Large intestine (tissue), 12 donors: ENCODE results near the gene STING1. TPM values are rescaled to one million over a fixed set of nuclear protein-coding genes. Genes with fewer than 3 reads are reported as not detected.
"Not testable (repeated sequence)": the region's sequence is repeated elsewhere in the genome, so short reads cannot be mapped to it uniquely, and the experiment has no call there.

Experiments
- DNase-seq, 2 donors: peaks; one replicate each; pipeline versions ENCODE4 v3.0.0 to v3.0.0-alpha.2; 2013
- H3K27ac ChIP-seq: one replicate; pipeline ENCODE4 v1.5.1; 2013; ENCODE audit warnings: low read length
- H3K27me3 ChIP-seq: 2 replicates; pipeline ENCODE4 v1.6.1; 2013; ENCODE audit warnings: low read length; ENCODE audit not compliant: control insufficient read depth, insufficient read depth
- H3K36me3 ChIP-seq: 2 replicates; pipeline ENCODE4 v1.6.1; 2013; ENCODE audit warnings: low read length; ENCODE audit not compliant: control insufficient read depth, insufficient read depth
- H3K4me1 ChIP-seq: one replicate; pipeline ENCODE4 v1.6.1; 2013; ENCODE audit warnings: low read length; ENCODE audit not compliant: control insufficient read depth, insufficient read depth
- H3K4me3 ChIP-seq: one replicate; pipeline ENCODE4 v1.5.1; 2013; ENCODE audit warnings: low read length
- H3K9me3 ChIP-seq: one replicate; pipeline ENCODE4 v1.6.1; 2013; ENCODE audit warnings: mild to moderate bottlenecking, low read depth, low read length, moderate library complexity; ENCODE audit not compliant: control insufficient read depth
- WGBS: methylation state at CpG from one replicate; pipeline ENCODE4 v1.1.5; 2013; ENCODE audit warnings: low lambda C conversion rate; ENCODE audit not compliant: insufficient coverage; 5-methylcytosine and 5-hydroxymethylcytosine counted together
- long read RNA-seq, 11 donors: transcript quantifications; one replicate each; lab custom pipeline, GENCODE V29; 2026
- polyA plus RNA-seq: library from polyadenylated mRNA; unstranded; fragments of 120-200 nt; gene quantifications from one replicate; pipeline ENCODE4 v1.2.1, GENCODE V29; 2013

The STING1 gene
- 19.6 TPM for polyA plus RNA-seq
- long read RNA-seq, donor 1: 0 reads
- long read RNA-seq, donor 2, partial matches to known transcripts: 0 of 3 reads
- long read RNA-seq, donor 2, other reads (novel, unspliced or antisense): 0 of 3 reads
- long read RNA-seq, donor 3, partial matches to known transcripts: 0 of 6 reads
- long read RNA-seq, donor 3, other reads (novel, unspliced or antisense): 0 of 6 reads
- long read RNA-seq, donor 4: 0 reads
- long read RNA-seq, donor 5, partial matches to known transcripts: 0 of 3 reads
- long read RNA-seq, donor 5, other reads (novel, unspliced or antisense): 0 of 3 reads
- long read RNA-seq, donor 6, partial matches to known transcripts: 0 of 2 reads
- long read RNA-seq, donor 6, other reads (novel, unspliced or antisense): 0 of 2 reads
- long read RNA-seq, donor 7, partial matches to known transcripts: 0 of 1 reads
- long read RNA-seq, donor 7, other reads (novel, unspliced or antisense): 0 of 1 reads
- long read RNA-seq, donor 8, partial matches to known transcripts: 0 of 4 reads
- long read RNA-seq, donor 8, other reads (novel, unspliced or antisense): 0 of 4 reads
- long read RNA-seq, donor 9: 0 reads
- long read RNA-seq, donor 10, partial matches to known transcripts: 0 of 2 reads
- long read RNA-seq, donor 10, other reads (novel, unspliced or antisense): 0 of 2 reads
- long read RNA-seq, donor 11, partial matches to known transcripts: 0 of 1 reads
- long read RNA-seq, donor 11, other reads (novel, unspliced or antisense): 0 of 1 reads

DNA sequence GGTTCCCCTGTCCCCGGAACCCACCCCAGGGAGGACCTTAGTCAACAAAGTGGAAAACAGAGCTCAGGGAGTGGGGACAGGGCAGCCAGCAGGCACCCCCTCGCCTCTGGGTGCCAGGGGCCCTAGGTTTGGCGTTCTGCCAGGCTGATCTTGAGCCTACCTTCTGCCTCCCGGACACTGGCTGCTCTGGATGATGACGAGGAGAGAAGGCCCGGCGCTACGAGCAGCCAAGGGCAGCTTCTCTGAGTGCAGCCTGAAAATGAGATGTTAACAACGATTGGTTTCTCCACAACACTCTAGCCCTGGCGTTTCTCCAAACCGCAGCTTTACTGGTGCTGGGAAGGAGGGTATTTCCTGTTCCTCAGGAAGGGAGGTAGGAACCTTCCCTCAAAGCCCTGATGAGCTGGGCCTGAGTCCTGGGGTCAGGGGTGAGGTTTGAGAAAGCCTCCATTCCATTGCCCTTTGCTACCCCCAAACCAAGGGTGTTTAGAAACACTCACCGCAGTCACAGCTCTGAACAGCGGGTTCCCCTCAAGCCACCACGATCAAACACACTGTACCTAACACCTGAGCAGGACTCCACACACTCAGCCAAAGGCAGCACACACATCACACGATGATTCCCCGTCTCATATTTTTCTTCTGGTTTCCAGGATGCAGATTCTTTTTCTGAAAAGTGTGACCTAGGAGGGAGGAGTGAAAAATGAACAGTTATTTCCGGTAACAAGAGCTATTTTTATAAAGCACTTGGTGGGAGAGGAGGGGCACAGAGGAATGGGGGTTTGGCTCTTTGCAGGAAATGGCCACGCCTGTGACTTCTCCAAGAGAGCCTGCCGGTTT, at the start of gene STING1:
Gene STING1, minus strand, starts transcription at position 709 of the 840 bp plus-strand sequence. CDS start 1,054 bp downstream, outside the sequence.
- Histone ChIP-seq H3K27me3 (no peaks in the 10 kb centered on the region), H3K4me1 (peaks cover 3% of the 10 kb centered on the region), H3K27ac (peak within 1 kb of the TSS; percentile 83), H3K9me3 (no peaks in the 10 kb centered on the region), H3K4me3 (peak within 1 kb of the TSS; percentile 35), H3K36me3 (peaks cover 2% of the 10 kb centered on the region)
- DNase-seq: peak; percentile 66 to 71
- 45% methylated on average over 2 of the region's 19 CpGs for WGBS

DNA sequence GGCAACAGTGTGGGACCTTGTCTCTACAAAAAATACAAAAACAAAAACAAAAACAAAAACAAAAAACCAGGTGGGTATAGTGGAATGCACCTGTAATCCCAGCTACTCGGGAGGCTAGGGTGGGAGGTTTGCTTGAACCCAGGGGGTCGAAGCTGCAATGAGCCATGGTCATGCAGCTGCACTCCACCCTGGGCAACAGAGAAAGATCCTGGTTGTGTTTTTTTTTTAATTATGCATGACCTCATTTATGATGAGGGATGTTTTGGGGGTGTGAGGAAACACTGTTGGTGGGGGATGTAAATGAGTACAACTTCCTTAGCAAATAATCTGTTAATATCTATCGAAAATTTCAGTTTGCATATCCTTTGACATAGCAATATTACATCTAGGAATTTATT, 49.2 kb upstream of the STING1 start:
- no CpG with 5 or more reads among the region's 3 CpGs for WGBS
- Histone ChIP-seq H3K27me3 (no peaks in the 10 kb centered on the region), H3K9me3 (no peaks in the 10 kb centered on the region), H3K27ac (no peak overlapping the region), H3K4me1 (no peaks in the 10 kb centered on the region), H3K36me3 (no peaks in the 10 kb centered on the region), H3K4me3 (no peak overlapping the region)
- no peak for DNase-seq

DNA sequence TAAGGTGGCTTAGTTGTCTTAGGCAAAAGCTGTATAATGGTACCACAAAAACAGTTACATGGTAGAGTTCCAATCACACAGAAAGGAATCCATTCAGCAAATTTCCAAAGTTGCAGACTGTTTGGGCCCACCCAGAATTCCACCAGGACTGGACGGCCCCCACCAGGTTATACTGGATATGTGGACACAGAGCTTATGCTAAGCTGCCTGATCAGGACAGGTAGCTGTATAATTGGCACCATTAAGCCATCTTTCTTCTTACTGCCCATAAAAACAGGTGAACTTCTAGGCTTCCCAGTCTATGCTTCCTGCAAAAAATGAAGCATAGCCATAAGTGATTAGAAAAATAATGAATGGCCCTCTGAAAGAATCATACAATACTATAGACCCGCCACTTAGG, 47.5 kb upstream of the STING1 start:
- not testable (repeated sequence) for DNase-seq, H3K27me3 ChIP-seq, H3K4me1 ChIP-seq, H3K36me3 ChIP-seq, H3K9me3 ChIP-seq, H3K27ac ChIP-seq, H3K4me3 ChIP-seq
- WGBS: no CpG with 5 or more reads among the region's 2 CpGs

DNA sequence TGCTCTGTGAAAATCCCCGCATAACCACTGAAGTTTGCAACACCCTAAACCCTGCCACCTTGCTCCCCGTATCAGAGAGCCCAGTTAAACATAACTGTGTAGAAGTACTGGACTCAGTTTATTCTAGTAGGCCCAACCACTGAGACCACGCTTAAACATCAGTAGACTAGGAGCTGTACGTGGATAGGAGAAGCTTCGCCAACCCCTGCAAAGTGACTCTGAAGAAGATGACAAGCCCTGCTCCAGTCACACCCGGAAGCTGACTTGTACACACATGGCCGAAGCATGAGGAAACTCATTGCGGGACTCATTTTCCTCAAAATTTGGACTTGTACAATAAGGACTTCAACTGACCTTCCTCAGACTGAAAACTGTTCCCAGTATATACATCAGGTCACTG, 46.1 kb upstream of the STING1 start:
- H3K4me1 ChIP-seq, DNase-seq, H3K27me3 ChIP-seq, H3K4me3 ChIP-seq, H3K9me3 ChIP-seq, H3K36me3 ChIP-seq, H3K27ac ChIP-seq: not testable (repeated sequence)
- no CpG with 5 or more reads among the region's 8 CpGs for WGBS

DNA sequence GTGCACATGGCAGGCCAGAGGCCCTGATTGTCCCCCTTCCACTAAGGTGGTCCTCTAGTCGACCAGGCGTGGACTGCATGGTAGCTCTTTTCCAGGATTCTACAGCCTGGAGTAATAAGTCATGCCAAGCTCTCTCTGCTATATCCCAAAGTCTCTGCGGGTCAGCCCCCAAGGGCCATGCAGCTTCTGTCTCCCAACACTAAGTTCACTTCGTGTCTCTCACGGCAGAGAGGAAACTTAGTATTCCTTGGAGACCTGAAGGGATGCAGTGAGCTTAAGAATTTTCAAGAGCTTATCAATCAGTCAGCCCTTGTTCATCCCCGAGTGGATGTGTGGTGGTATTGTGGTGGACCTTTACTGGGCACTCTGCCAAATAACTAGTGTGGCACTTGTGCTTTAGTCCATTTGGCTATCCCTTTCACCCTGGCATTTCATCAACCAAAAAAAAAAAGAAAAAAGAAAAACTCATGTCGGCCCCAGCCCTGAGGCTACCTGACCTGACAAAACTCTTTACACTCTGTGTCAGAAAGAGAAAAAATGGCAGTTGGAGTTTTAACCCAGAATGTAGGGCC, 45.4 kb upstream of the STING1 start:
- DNase-seq, H3K27ac ChIP-seq, H3K9me3 ChIP-seq, H3K36me3 ChIP-seq, H3K4me1 ChIP-seq, H3K27me3 ChIP-seq, H3K4me3 ChIP-seq: not testable (repeated sequence)
- 60% methylated on average over 2 of the region's 7 CpGs for WGBS

DNA sequence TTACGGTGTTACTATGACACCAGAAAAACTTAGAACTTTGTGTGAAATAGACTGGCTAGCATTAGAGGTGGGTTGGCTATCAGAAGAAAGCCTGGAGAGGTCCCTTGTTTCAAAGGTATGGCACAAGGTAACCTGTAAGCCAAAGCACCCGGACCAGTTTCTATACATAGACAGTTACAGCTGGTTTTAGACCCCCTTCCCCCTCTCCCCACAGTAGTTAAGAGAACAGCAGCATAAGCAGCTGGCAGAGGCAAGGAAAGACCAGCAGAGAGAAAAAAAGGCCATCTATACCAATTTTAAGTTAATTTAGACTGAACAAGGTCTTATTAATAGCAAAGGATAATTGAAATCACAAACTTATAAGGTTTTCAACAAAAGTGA, 44.5 kb upstream of the STING1 start:
- H3K9me3 ChIP-seq, H3K4me1 ChIP-seq, H3K27me3 ChIP-seq, H3K36me3 ChIP-seq, H3K27ac ChIP-seq, H3K4me3 ChIP-seq, DNase-seq: not testable (repeated sequence)
- WGBS: no CpG with 5 or more reads among the region's 2 CpGs

DNA sequence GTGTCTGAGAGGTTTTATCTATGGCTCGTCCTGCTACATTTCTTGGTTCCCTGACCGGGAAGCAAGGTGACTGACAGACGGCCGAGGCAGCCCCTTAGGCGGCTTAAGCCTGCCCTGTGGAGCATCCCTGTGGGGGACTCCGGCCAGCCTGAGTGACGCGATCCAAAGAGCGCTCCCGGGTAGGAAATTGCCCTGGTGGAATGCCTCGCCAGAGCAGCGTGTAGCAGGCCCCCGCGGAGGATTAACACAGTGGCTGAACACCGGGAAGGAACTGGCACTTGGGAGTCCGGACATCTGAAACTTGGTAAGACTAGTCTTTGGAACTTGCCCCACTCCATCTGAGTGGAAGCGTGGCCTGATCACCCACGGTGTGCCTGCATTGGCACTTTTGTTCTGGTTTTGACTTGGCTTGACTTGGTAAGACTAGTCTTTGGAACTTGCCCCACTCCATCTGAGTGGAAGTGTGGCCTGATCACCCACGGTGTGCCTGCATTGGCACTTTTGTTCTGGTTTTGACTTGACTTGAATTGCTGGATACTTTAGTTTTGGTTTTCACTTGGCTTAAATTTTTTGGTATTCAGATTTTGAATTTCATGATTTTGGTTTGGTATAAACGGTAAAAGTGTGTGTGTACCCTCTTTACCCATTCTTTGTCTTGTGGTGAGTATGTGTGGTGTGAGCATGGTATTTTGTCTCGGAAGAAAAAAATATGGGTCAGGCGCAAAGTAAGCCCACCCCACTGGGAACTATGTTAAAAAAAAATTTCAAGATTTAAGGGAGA, 43.9 kb upstream of the STING1 start:
- H3K27me3 ChIP-seq, H3K4me1 ChIP-seq, H3K4me3 ChIP-seq, H3K9me3 ChIP-seq, H3K36me3 ChIP-seq, DNase-seq, H3K27ac ChIP-seq: not testable (repeated sequence)
- WGBS: 93% methylated on average over 3 of the region's 22 CpGs

DNA sequence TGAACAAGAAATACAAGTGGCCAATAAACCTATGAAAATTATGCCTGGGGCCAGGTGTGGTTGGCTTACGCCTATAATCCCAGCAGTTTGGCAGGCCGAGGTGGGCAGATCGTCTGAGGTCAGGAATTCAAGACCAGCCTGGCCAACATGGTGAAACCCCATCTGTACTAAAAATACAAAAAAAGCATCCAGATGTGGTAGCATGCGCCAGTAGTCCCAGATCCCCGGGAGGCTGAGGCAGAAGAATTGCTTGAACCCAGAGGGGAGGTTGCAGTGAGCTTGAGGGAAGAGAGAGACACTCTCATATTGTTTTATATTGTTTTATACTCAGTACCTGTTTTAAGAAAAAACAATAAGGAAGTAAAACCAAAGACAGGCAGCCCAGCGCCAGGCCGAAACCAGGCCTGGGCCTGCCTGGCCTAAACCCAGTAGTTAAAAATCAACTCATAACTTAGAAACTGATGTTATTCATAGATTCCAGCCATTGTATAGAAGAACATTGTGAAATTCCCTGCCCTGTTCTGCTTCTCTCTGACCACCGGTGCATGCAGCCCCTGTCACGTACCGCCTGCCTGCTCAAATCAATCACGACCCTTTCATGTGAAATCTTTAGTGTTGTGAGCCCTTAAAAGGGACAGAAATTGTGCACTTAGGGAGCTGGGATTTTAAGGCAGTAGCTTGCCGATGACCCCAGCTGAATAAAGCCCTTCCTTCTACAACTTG, 43.2 kb upstream of the STING1 start:
- not testable (repeated sequence) for H3K4me1 ChIP-seq, H3K9me3 ChIP-seq, H3K27me3 ChIP-seq, H3K27ac ChIP-seq, H3K4me3 ChIP-seq, H3K36me3 ChIP-seq, DNase-seq
- no CpG with 5 or more reads among the region's 12 CpGs for WGBS

DNA sequence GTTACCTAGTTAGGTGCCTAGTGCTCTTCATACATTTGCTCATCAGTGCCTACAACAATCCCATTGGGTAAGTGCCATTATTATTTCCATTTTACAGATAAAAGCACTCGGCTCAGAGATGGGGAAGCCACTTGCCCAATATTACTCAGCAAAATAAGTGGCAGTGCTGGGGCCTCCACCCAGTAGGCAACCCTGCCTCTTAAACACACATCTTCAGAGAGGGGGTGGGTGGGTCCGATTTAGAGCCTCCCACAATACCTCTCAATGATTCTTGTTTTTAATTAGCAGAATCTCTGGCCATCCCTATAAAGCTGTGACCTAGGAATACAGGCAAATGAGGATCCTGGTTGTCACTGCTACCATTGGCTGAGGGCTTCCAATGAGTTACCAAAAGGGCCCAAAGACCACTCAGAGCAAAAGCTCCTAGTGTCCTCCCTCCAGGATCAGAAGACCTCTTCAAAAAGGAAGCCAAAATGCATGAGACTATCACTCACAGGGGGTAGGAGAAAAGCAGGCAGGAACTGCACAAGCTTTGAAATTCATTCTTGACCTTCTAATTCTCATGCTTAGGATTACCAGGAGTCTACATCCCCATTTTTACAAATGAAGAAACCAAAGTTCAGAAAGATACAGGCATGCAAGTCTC, 42.5 kb upstream of the STING1 start:
- 80% methylated on average over 1 of the region's 2 CpGs for WGBS
- Histone ChIP-seq H3K36me3 (no peaks in the 10 kb centered on the region), H3K9me3 (no peaks in the 10 kb centered on the region), H3K27me3 (no peaks in the 10 kb centered on the region), H3K27ac (no peak overlapping the region), H3K4me3 (no peak overlapping the region), H3K4me1 (no peaks in the 10 kb centered on the region)
- no peak for DNase-seq
